CD4-positive, alpha-beta T cell treated with Interleukin-6 at 100 ng/mL for 8 hours (primary cell): Measurements from ENCODE around the gene STRN3.
"Not testable (repeated sequence)": the region's sequence is repeated elsewhere in the genome, so short reads cannot be mapped to it uniquely, and the experiment has no call there.

Experiments used
- DNase-seq: peaks from one replicate; pipeline ENCODE4 v3.0.0-alpha.2; 2020; ENCODE audit warnings: mixed read lengths, low spot score

Gene STRN3

DNA sequence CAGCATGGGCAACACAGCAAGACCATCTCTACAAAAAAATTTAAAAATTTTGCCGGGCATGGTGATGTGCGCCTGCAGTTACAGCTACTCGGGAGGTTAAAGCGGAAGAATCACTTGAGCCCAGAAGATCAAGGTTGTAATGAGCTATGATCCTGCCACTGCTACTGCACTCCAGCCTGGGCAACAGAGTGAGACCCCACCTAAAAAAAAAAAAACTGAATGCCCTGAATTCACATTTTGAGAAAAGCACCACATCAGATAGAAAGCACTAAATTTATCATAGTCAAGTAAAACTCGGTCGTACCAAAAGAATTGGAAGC, 24.9 kb downstream of the STRN3 start:
- DNase-seq: no peak

DNA sequence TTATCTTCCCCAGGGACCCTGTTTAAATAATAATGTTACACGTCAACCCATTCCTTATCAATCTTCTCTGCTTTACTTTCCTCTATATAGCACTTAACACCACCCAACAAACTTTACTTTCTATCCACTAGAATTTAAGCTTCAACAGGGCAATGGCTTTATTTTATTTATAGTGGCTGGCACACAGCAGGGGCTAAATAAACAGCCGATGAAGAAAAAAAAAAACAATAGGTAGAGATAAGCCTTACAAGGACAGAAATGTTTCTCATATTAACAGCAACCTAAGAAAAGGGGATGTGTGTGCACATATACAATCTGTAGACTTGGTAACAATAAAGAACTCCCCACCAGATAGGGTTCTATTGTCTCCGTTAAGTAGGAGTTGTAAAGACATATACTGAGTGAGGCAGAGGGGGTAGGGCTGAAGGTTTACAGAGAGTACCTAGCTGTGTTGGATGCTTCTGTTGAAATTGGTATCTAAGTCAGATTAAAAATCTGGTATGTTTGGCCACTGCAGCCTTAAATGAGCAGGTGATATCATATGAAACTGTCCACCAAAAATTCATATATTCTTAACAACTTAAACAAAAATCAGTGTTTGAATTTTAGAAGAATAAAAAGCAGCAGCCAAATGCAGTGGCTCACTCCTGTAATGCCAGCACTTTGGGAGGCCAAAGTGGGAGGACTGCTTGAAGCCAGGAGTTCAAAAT, 25.4 kb downstream of the STRN3 start:
- DNase-seq: no peak

DNA sequence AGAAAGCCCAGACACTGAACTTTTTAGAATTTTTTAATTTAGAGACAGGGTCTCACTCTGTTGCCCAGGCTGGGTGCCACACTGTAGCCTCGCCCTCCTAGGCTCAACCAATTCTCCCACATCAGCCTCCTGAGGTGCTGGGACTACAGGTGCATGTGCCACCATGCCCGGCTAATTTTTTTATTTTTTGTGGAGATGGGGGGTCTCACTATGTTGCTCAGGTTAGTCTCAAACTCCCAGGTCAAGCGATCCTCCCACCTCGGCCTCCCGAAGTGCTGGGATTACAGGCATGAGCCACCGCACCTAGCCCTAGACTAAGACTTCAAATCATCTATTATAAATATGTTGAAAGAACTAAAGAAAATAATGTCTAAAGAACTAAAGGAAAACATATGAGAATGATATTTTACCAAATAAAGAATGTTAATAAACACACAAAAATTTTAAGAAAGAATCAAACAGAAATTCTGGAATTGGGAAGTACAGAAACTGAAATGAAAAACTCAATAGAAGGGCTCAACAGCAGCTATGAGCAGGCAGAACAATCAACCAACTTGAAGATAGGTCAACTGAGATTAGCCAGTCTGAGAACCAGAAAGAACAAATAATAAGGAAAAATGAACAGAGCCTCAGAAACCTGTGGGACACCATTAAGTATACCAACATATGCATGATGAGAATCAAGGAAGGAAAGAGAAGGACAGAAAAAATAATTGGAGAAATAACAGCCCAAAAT, 27.0 kb downstream of the STRN3 start:
- DNase-seq: no peak

DNA sequence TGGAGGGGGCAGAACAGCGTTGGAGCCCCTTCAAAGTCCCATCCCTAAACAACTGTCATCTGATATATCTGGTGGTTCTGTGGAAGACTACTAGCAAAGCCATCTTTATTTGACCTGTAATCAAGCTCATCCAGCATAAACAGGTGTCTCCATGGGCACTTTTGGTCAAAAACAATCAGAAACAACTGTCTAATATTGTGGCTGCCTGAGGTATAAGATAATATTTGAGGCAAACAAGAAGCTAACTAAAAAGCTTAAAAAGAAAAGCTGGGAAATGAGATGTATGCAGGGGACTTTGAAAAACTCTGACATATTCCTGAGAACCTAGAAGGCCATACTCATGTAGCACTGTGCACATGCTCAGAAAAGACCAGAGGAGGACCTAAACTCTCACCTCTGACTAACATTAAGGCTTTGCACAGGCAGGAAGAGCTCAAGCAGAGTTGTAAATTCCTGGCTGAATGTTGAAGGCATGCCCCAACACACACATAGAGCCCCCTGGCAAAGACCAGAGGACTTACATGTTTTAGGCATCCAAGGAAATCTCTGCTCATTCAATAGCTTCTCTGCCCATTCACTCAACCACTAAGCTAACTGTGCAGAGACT, 28.0 kb downstream of the STRN3 start:
- no peak for DNase-seq

DNA sequence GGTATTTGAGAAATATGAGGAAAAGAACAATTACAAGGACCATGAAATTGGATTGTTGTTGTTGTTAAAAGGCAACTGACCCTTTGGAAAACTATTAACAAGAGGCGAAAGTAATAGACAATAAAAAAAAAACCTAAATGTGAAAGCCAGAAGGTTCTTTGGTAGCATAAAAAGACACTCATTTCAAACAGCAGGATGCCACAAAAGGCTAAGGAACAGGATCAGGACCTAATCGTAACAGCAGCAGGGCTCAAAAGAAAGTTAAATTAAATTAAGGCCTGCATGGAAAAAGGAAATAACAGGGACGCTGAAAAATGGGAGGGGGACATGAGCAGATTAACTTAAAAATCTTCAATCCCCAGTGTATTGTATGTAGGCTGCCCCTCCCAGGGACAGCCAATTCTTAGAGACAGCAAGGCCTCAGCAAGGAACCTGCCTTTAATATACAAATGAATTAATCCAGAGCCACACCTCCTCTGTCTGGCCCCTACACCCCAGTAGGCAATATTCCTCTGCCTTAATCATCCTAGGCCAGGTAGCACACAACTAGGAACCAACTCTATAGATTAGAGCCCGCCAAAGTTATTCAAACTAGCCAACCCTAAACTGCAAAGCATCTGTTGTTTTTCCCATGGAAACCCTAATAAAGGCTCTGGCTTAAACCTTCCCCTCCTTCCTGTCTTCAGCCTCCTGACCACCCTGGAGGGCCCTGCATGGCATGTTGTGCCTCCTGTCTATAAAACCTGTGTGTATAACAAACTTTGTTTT, 29.1 kb downstream of the STRN3 start:
- DNase-seq: no peak

DNA sequence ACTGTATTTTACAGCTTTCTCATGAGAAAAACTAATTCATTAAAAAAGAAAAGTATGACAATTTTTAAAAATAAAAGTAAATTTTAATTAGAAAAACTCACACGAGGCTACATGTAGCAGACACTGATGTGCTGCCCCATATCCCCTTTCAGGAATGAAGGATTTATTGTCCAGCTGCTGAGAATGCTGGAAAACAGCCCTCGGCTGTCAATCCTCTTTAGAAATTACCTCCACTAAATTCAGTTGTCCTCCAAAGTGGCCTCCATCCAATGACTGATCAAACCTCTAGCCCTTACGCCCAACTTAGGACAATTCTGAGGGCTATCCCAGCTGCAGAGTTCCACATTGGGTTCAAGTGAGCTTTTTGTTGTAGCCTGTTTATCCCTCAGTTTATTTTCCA, 30.5 kb downstream of the STRN3 start:
- DNase-seq: no peak

DNA sequence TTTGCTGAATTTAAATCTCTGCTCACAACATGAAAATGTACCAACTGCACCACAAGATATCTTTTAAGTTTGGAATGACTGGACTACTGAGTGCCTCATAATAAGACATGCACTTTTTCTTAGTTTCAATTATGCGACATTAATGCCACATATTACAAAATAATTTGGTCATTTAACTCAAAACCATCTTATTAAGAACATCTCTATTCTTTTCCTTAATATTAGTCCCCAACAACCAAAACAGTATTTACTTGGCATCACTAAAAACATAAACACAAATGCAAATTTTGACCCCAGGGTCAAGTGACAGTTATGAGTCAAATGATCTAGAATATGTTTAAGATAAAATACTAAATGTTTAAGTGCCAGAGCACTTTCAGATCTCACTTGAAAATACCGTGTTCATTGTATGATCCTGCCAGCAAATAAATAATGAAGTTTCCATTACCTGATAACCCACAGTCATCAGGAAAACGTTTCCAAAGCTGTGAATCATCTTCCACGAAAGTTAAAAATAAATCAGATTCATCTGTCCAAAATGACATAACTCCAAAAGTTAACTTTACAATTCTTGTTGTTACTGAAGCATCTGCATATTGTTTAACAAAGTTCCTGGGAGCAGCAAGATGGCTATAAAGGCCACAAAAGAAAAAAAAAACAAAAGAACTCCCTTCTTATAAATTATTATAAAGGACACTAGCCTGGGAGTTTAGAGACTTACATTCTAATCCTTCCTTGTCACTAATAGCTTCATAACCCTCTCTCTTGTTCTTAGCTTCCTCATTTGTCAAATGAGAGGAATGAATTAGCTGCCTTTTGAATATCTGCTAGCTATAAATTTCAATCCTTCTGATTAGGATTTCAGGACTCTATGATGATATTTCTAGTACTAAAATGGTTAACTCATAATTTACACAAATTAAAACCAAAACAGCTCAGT, 31.2 kb downstream of the STRN3 start:
- no peak for DNase-seq

DNA sequence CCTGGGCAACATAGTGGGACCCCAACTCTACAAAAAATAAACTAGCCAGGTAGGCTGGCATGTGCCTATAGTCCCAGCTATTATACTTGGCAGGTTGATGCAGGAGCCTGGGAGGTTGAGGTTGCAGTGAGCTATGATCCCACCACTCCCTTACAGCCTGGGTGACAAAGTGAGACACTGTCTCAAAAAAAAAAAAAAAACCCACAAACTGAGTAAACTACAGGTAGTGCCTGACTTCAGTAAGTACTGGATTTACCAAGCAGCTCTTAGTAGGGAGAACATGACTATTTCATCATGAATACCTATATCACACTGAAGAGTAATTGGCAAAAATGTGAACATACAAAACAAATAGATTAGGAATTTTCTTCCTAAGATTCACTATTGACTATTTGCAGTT, 33.1 kb downstream of the STRN3 start:
- no peak for DNase-seq

DNA sequence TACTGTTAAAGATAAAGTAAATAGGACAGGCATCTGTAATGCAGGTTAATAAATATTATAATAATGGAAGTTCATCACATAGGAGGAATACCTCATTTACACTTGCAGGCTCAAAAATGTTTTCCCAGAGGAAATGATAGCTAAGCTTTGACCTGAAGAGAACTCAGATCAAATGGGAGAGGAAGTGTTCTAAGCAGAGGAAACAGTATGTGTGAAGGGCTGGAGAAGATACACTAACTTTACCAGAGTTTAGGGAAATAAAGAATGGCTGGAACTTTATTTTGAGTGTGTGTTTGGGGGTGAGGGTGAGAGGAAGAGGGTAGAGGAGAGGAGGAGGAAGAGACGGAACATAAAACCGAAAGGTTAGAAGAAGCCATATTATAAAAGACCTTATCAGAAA, 34.8 kb downstream of the STRN3 start:
- DNase-seq: no peak

DNA sequence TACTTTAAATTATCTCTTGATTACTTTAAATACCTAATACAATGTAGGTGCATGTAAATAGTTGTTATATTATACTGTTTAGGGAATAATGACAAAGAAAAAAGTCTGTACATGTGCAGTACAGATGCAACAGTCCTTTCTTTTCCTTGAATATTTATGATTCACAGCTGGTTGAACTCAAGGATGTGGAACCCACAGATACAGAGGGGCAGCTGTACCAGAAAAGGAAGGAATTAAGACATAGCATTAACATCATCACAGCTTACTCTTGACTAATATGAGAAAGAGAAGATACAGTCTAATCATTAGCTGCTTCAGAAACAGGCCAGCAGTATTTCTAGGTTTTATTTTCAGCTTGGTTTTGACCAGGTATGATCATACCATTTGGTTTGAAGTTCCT, 35.4 kb downstream of the STRN3 start:
- DNase-seq: no peak

DNA sequence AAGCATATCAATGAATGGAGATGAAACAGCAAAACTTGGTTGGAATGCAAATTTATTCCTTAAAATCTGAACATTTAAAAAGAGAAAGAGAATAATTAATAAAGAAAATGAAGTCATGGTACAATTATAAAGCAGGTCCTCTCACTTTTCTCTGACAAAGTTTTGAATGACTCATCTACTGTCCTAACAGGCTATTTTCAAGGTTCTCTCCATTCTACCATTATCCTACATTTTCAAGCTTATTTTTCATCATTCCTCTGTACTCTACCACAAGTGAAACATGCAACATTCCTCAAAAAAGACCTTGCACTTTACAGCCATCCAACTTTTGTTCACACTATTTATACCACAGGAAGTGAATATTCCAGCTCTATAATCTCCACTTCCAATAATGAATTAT, 37.7 kb downstream of the STRN3 start:
- no peak for DNase-seq

DNA sequence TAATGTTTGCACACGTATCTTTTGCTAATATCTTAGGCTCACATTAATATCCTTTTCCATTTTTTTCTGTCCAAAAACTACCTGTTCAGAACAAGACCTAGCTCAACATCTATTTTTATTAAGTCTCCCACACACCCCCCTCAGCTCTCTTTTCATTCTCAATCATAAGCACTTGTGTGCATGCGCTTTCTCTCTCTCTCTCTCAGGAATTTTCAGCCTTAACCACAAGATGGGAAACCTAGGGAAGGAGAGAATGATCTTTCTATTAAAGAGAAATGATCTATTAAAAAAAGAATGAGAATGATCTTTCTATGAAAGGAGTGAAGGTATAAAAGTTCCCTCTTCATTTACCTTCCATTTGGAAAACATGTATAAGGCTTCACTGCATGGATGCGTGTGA, 40.4 kb downstream of the STRN3 start:
- no peak for DNase-seq

DNA sequence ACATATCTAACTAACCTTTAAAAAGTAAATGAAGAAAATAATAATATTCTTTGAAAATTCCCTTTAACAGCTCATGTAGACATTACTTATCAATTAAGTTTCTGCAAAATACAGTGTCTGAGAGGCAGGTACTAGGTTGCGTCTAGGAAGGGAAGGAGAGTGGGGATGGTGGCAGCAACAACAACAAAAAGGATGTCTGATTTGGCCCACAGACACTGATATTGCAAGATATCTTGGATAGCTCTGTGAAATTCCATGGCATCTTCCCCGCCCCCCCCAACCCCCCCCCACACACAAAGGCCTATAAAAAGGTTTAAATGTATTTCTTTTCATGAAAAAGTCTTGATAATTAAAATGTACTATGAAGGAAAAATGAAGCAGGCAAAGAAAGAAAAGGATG, 42.3 kb downstream of the STRN3 start:
- no peak for DNase-seq

DNA sequence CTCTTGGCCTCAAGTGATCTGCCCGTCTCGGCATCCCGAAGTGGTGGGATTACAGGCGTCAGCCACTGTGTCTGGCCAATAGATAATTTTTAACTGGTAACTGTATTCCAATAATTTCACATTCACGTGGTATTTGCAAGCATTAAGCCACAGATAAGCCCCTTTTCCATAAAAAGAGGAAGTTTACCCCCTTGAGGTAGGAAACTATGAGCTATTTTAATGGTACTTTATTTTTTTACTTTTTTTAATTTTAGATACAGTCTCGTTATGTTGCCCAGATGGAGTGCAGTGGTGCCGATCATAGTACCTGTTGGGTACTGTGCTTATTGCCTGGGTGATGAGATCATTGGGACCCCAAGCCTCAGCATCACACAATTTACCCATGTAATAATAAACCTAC, 43.6 kb downstream of the STRN3 start:
- no peak for DNase-seq

DNA sequence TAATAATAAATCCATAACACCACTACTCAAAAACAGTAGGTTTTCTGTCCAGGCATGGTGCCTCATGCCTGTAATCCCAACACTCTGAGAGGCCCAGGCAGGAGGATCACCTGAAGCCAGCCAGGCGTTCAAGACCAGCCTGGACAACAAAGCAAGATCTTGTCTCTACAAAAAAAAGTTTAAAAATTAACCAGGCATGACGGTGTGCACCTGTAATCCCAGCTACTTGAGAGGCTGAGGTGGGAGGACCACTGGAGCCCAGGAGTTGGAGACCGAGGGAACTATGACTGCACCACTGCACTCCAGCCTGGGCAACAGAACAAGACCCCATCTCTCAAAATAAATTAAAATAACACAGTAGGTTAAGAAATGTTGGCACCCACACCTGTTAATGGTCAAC, 45.2 kb downstream of the STRN3 start:
- DNase-seq: no peak

DNA sequence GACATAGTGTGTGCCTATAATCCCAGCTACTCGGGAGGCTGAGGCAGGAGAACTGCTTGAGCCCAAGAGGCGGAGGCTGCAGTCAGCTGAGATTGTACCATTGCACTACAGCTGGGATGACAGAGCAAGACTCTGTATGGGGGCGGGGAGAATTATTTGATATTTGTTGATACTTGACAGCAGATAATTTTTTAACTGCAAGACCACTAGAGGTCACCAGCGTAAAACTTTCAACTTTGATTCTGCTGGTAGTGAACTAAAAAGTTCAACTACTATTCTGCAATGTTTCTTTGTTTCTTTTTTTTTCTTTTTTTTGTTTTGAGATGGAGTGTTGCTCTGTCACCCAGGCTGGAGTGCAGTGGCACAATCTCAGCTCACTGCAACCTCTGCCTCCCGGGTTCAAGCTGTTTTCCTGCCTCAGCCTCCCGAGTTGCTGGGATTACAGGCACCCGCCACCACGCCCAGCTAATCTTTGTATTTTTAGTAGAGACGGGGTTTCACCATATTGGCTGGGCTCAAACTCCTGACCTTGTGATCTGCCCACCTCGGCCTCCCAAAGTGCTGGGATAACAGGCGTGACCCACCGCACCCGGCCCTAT, 46.0 kb downstream of the STRN3 start:
- peak; percentile 63 for DNase-seq

DNA sequence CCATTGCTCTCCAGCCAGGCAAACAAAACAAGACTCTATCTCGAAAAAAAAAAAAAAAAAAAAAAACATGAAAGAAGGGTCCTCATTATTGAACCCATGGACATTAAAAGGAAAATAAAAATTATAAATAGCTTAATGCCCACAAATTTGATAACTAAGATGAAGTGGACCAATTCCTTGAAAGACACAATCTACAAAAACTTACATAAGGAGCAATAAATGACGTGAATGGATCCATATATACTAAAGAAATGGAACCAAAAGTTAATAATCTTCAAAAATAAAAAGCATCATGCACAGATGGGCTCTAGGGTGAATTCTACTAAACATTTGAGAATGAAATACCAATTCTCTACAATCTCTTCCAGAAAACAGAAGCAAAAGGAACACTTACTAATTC, 48.4 kb downstream of the STRN3 start:
- DNase-seq: no peak

DNA sequence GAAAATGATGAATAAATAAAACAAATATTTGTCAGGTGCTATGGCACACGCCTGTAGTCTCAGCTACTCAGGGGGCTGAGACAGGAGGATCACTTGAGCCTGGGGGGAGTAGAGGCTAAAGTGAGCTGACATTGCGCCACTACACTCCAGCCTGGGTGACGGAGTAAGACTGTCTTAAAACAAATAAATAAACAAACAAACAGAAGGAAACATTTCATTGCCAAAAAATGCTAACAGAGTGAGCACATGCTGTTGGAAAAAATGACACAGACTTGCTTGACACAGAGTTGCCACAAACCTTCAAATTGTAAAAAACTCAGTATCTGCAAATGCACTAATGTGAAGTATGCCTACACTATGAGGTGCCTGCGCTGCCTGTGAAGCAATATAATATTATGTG, 51.6 kb downstream of the STRN3 start:
- no peak for DNase-seq

DNA sequence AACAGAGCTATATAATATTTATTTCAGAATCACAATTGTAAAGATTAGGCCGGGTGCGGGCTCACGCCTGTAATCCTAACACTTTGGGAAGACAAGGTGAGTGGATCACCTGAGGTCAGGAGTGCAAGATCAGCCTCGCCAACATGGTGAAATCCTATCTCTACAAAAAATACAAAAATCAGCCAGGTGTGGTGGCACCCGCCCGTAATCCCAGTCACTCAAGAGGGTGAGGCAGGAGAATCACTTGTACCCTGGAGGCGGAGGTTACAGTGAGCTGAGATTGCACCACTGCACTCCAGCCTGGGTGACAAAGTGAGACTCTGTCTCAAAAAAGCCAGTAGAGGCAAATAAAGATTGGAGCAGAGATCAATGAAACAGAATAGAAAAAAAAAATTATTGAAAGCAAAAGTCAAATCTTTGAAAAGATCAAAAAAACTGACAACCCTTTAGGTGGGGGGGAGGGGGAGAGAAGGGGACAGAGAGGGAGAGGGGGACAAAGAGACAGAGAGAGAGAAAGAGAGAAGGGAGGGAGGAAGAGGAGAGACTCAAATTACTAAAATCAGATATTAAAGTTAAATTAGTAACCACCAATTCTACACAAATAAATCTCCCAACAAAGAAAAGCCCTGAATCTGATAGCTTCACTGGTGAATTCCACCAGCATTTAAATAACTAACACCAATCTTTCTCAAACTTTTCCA, 53.1 kb downstream of the STRN3 start:
- DNase-seq: no peak

DNA sequence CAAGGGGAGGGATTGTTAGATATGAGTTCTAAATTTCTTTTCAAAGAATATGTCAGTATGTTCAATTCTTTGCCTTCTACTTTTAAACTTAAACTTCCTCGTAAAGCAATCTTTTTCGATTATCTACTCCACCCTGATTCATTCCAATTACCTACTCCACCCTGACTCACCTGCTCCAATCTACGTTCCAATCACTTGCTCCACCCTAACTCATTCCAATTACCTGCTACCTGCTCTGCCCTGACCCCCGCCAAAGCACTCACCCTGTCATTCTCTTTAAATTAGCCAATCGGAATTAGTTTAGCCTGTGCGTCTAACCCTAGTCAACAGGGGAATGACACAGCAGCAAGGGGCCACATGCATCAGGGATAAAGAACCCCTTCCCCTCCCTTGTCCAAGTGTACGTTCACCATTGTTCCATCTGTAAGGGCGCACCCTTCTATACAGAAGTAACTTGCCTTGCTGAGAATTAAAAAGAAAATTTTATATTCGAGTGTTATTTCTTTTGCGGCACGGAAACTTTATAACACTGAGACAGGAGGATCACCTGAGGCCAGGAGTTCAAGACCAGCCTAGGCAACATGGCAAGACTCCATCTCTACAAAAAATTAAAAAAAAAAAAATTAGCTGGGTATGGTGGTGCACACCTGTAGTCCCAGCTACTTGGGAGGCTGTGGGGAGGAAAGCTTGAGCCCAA, 54.0 kb downstream of the STRN3 start:
- not testable (repeated sequence) for DNase-seq
